ENCODE measurements around the gene DUSP2.

DNA sequence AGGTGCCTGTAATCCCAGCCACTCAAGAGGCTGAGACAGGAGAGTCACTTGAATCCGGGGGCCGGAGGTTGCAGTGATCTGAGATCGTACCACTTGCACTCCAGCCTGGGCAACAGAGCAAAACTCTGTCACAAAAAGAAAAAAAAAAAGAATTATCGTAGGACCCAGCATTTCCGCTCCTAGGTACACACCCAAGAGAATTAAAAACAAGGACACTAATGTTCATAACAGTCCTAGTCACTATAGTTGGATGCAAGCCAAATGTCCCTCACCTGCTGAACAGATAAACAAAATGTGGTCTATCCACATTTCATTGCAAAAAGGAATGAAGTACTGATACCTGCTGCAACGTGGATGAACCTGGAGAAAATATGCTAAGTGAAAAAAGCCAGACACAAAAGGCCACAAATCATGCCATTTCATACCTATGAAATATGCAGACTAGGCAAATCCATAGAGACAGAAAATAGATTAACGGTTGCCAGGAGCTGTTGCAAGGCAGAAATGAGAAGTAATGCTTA lies 50.1 kb downstream of the DUSP2 start:
- TF ChIP-seq, protein P1, sequence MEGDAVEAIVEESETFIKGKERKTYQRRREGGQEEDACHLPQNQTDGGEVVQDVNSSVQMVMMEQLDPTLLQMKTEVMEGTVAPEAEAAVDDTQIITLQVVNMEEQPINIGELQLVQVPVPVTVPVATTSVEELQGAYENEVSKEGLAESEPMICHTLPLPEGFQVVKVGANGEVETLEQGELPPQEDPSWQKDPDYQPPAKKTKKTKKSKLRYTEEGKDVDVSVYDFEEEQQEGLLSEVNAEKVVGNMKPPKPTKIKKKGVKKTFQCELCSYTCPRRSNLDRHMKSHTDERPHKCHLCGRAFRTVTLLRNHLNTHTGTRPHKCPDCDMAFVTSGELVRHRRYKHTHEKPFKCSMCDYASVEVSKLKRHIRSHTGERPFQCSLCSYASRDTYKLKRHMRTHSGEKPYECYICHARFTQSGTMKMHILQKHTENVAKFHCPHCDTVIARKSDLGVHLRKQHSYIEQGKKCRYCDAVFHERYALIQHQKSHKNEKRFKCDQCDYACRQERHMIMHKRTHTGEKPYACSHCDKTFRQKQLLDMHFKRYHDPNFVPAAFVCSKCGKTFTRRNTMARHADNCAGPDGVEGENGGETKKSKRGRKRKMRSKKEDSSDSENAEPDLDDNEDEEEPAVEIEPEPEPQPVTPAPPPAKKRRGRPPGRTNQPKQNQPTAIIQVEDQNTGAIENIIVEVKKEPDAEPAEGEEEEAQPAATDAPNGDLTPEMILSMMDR (conservative IDR thresholded peaks at IDR 0.05; ENCODE audit: low read depth, low read length) = no peak
- TF ChIP-seq EZH2 (IDR thresholded peaks at IDR 0.05; ENCODE audit: borderline replicate concordance, low read depth, low read length, poor library complexity, severe bottlenecking) = no peak
